HL-60 (cell line): ENCODE data around the gene AQP1.

Experiments used
- DNase-seq, 2 experiments: peaks; one replicate each; pipeline ENCODE4 v3.0.0-alpha.2; 2010 to 2020; ENCODE audit warnings: low read depth in 1 of 2, low spot score in 1 of 2
- H3K27ac ChIP-seq: fragments of 250-450 bp; sonication (Bioruptor Pico); replicated peaks from 2 replicates; pipeline ENCODE4 v1.5.1; 2020; ENCODE audit warnings: mild to moderate bottlenecking, moderate library complexity
- H3K27me3 ChIP-seq: fragments of 250-450 bp; sonication (Bioruptor Pico); 2 replicates; pipeline ENCODE4 v1.5.1; 2021; ENCODE audit warnings: mild to moderate bottlenecking, moderate library complexity; ENCODE audit not compliant: insufficient read depth, poor library complexity, severe bottlenecking
- H3K4me3 ChIP-seq: replicated peaks from 2 replicates; pipeline ENCODE4 v1.5.1; 2011; ENCODE audit warnings: mild to moderate bottlenecking, control low read depth, low read length; ENCODE audit not compliant: insufficient read depth
- GABPA ChIP-seq: IDR thresholded peaks from 2 replicates; pipeline ENCODE4 v1.6.1; 2012; ENCODE audit warnings: low read depth
- POLR2AphosphoS5 ChIP-seq: IDR thresholded peaks from 2 replicates; pipeline ENCODE4 v1.6.1; 2012; ENCODE audit warnings: low read depth
- SPI1 ChIP-seq: IDR thresholded peaks from 2 replicates; pipeline ENCODE4 v1.6.1; 2012; ENCODE audit warnings: low read depth, mild to moderate bottlenecking, borderline replicate concordance
- TF ChIP-seq, protein P1 (sequence below): IDR thresholded peaks from 2 replicates; pipeline ENCODE4 v1.6.1; 2012; ENCODE audit warnings: low read depth; ENCODE audit not compliant: insufficient replicate concordance
- TF ChIP-seq, protein P2 (sequence below): IDR thresholded peaks from one replicate; pipeline ENCODE4 v1.5.1; 2011; ENCODE audit warnings: low read length, control low read depth, inconsistent platforms; ENCODE audit not compliant: insufficient read depth

Gene AQP1

DNA sequence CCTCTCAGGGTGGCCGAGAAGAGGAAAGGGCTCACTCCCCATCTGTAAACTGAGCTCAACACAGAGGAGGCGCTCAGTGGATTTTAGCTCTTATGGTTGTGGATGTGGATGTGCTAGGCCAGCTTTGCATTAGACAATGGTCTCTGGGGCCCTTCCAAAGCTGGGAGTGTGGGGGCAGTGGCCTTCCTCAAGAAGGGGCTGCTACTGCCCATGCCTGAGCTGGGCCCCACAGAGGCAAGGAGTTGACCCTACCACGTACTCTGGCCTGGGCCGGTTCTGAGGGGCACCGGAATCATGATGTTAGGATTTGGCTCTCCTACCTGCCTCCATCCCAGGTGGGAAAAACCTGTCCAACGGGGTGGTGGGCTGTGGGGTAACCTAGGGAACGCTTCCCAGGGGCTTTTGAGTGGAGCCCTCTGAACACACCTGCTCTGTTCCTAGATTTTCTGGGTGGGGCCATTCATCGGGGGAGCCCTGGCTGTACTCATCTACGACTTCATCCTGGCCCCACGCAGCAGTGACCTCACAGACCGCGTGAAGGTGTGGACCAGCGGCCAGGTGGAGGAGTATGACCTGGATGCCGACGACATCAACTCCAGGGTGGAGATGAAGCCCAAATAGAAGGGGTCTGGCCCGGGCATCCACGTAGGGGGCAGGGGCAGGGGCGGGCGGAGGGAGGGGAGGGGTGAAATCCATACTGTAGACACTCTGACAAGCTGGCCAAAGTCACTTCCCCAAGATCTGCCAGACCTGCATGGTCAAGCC lies 11.5 kb downstream of the AQP1 start:
- no peak for DNase-seq

DNA sequence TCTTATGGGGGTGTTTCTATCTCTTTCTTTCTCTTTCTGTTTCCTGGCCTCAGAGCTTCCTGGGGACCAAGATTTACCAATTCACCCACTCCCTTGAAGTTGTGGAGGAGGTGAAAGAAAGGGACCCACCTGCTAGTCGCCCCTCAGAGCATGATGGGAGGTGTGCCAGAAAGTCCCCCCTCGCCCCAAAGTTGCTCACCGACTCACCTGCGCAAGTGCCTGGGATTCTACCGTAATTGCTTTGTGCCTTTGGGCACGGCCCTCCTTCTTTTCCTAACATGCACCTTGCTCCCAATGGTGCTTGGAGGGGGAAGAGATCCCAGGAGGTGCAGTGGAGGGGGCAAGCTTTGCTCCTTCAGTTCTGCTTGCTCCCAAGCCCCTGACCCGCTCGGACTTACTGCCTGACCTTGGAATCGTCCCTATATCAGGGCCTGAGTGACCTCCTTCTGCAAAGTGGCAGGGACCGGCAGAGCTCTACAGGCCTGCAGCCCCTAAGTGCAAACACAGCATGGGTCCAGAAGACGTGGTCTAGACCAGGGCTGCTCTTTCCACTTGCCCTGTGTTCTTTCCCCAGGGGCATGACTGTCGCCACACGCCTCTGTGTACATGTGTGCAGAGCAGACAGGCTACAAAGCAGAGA lies 12.2 kb downstream of the AQP1 start:
- Histone ChIP-seq H3K27me3 (no peaks in the 10 kb centered on the region), H3K4me3 (no peak overlapping the region), H3K27ac (no peak overlapping the region)
- no peak for DNase-seq
- TF ChIP-seq POLR2AphosphoS5 = no peak
- TF ChIP-seq, protein P1, sequence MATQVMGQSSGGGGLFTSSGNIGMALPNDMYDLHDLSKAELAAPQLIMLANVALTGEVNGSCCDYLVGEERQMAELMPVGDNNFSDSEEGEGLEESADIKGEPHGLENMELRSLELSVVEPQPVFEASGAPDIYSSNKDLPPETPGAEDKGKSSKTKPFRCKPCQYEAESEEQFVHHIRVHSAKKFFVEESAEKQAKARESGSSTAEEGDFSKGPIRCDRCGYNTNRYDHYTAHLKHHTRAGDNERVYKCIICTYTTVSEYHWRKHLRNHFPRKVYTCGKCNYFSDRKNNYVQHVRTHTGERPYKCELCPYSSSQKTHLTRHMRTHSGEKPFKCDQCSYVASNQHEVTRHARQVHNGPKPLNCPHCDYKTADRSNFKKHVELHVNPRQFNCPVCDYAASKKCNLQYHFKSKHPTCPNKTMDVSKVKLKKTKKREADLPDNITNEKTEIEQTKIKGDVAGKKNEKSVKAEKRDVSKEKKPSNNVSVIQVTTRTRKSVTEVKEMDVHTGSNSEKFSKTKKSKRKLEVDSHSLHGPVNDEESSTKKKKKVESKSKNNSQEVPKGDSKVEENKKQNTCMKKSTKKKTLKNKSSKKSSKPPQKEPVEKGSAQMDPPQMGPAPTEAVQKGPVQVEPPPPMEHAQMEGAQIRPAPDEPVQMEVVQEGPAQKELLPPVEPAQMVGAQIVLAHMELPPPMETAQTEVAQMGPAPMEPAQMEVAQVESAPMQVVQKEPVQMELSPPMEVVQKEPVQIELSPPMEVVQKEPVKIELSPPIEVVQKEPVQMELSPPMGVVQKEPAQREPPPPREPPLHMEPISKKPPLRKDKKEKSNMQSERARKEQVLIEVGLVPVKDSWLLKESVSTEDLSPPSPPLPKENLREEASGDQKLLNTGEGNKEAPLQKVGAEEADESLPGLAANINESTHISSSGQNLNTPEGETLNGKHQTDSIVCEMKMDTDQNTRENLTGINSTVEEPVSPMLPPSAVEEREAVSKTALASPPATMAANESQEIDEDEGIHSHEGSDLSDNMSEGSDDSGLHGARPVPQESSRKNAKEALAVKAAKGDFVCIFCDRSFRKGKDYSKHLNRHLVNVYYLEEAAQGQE = no peak

More for the DNA sequence above, 11.5 kb downstream of the AQP1 start:
- Histone ChIP-seq H3K4me3 (no peak overlapping the region), H3K27ac (no peak overlapping the region), H3K27me3 (no peaks in the 10 kb centered on the region)
- no peak for TF ChIP-seq POLR2AphosphoS5
- TF ChIP-seq, protein P1 = no peak
- no peak for TF ChIP-seq SPI1
- TF ChIP-seq, protein P2, sequence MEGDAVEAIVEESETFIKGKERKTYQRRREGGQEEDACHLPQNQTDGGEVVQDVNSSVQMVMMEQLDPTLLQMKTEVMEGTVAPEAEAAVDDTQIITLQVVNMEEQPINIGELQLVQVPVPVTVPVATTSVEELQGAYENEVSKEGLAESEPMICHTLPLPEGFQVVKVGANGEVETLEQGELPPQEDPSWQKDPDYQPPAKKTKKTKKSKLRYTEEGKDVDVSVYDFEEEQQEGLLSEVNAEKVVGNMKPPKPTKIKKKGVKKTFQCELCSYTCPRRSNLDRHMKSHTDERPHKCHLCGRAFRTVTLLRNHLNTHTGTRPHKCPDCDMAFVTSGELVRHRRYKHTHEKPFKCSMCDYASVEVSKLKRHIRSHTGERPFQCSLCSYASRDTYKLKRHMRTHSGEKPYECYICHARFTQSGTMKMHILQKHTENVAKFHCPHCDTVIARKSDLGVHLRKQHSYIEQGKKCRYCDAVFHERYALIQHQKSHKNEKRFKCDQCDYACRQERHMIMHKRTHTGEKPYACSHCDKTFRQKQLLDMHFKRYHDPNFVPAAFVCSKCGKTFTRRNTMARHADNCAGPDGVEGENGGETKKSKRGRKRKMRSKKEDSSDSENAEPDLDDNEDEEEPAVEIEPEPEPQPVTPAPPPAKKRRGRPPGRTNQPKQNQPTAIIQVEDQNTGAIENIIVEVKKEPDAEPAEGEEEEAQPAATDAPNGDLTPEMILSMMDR = no peak
- TF ChIP-seq GABPA = no peak

DNA sequence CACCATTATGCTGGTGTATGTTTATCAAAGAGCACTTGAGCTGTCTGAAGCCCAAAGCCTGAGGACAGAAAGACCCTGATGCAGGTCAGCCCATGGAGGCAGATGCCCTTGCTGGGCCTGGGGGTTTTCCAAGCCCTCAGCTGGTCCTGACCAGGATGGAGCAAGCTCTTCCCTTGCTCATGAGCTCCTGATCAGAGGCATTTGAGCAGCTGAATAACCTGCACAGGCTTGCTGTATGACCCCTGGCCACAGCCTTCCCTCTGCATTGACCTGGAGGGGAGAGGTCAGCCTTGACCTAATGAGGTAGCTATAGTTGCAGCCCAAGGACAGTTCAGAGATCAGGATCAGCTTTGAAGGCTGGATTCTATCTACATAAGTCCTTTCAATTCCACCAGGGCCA lies 13.0 kb downstream of the AQP1 start:
- TF ChIP-seq, protein P2 = no peak
- TF ChIP-seq SPI1 = no peak
- no peak for TF ChIP-seq POLR2AphosphoS5
- TF ChIP-seq, protein P1 = no peak
- TF ChIP-seq GABPA = no peak

More for the DNA sequence above, 13.0 kb downstream of the AQP1 start:
- Histone ChIP-seq H3K27ac (no peak overlapping the region), H3K4me3 (no peak overlapping the region), H3K27me3 (no peaks in the 10 kb centered on the region)
- DNase-seq = no peak
